ENCODE results near the gene TSC2.

DNA sequence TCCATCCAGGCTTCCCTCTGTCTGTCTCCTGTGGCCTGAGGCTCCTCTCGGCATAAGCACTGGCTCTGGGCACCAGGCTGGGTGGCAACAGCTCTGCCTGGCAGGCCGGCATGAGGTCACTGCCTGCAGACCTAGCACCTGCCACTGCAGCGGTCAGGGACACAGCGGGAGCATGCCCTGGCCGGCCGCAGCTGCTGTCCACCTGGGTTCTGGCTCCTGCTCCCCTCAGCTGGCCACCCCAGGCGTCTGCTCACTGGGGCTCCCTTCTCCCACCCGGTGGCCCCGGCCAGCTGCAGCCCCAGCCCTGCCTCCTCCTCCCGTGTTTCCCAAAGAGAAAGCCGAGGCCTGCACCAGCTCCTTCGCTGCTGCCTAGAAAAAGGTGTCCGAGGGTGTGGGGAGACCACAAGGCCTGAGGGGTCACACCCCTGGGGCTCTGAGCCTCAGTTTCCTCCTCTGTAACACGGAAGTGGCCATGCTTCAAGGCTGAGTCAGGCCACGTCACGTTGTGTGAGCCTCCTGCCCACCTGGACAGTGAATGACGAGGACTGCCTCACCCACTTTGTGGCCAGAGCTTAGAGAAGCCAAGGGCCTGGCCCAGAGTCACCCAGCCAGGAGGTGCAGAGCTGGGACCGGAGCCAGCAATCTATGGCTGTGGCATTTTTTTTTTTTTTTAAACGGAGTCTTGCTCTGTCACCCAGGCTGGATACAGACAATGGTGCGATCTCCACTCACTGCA, 6.8 kb upstream of the TSC2 start:
- TF ChIP-seq, protein P1, sequence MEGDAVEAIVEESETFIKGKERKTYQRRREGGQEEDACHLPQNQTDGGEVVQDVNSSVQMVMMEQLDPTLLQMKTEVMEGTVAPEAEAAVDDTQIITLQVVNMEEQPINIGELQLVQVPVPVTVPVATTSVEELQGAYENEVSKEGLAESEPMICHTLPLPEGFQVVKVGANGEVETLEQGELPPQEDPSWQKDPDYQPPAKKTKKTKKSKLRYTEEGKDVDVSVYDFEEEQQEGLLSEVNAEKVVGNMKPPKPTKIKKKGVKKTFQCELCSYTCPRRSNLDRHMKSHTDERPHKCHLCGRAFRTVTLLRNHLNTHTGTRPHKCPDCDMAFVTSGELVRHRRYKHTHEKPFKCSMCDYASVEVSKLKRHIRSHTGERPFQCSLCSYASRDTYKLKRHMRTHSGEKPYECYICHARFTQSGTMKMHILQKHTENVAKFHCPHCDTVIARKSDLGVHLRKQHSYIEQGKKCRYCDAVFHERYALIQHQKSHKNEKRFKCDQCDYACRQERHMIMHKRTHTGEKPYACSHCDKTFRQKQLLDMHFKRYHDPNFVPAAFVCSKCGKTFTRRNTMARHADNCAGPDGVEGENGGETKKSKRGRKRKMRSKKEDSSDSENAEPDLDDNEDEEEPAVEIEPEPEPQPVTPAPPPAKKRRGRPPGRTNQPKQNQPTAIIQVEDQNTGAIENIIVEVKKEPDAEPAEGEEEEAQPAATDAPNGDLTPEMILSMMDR (conservative IDR thresholded peaks at IDR 0.05), result no peak
- no peak for TF ChIP-seq EZH2 (IDR thresholded peaks at IDR 0.05; ENCODE audit: low read depth)
